Measurements from ENCODE around the gene SERHL2.

- no peak for TF ChIP-seq POLR2AphosphoS5 (IDR thresholded peaks at IDR 0.05)
- TF ChIP-seq CTCF (IDR thresholded peaks at IDR 0.05; ENCODE audit: poor library complexity, severe bottlenecking) = no peak
- TF ChIP-seq EZH2 (IDR thresholded peaks at IDR 0.05; ENCODE audit: borderline replicate concordance, insufficient read depth, low read length, poor library complexity, severe bottlenecking) = no peak
- TF ChIP-seq REST (IDR thresholded peaks at IDR 0.05; ENCODE audit: borderline replicate concordance) = no peak
- no peak for TF ChIP-seq MXI1 (conservative IDR thresholded peaks at IDR 0.05; ENCODE audit: poor library complexity, severe bottlenecking)
- no peak for TF ChIP-seq TAF1 (IDR thresholded peaks at IDR 0.05; ENCODE audit: low read depth)
- no peak for TF ChIP-seq SMC3 (conservative IDR thresholded peaks at IDR 0.05; ENCODE audit: poor library complexity)
- no peak for TF ChIP-seq EP300 (conservative IDR thresholded peaks at IDR 0.05; ENCODE audit: poor library complexity, severe bottlenecking)
- no peak for TF ChIP-seq RAD21 (conservative IDR thresholded peaks at IDR 0.05)
These were observed 30.7 kb downstream of the SERHL2 start for GRCh38 chr22:42584364-42584940.
